ENCODE measurements around the gene PRMT1. TPM values are rescaled to one million over a fixed set of nuclear protein-coding genes. Genes with fewer than 3 reads are reported as not detected.
"Not testable (repeated sequence)": the region's sequence is repeated elsewhere in the genome, so short reads cannot be mapped to it uniquely, and the experiment has no call there.

Gene PRMT1
- total RNA-seq: 90.8 TPM
- long read RNA-seq, transcript PRMT1-201 (10 exons, 1,393 nt): major isoform, 71 of 87 reads
- long read RNA-seq, transcript PRMT1-202 (11 exons, 1,327 nt): minor isoform, 5 of 87 reads
- long read RNA-seq, partial matches to known transcripts: 2 of 87 reads
- long read RNA-seq, other reads (novel, unspliced or antisense): 8 of 87 reads

- H3K27ac ChIP-seq: peak within 1 kb of the TSS; percentile 97
- peak; percentile 0 for ATAC-seq
- intact Hi-C loops (cut with DNase I): no loop called here
- H3K4me3 ChIP-seq: peak within 1 kb of the TSS; percentile 99
- H3K9me3 ChIP-seq: no peaks in the 10 kb centered on the region
- peaks cover 14% of the 10 kb centered on the region for H3K36me3 ChIP-seq
- peak; percentile 79 for DNase-seq
- H3K4me1 ChIP-seq: peaks cover 33% of the 10 kb centered on the region
- no peaks in the 10 kb centered on the region for H3K27me3 ChIP-seq
- no peak for TF ChIP-seq CTCF (IDR thresholded peaks at IDR 0.05)
These were observed at the start of gene PRMT1 for GRCh38 chr19:49677231-49677900. PRMT1 (plus strand) TSS chr19:49677271; CDS start chr19:49677281, 10 bp downstream.

GRCh38 chr19:49629659-49630058, 47.4 kb upstream of the PRMT1 start:
- Histone ChIP-seq H3K36me3 (peaks cover 17% of the 10 kb centered on the region), H3K27ac (peak overlapping the region; percentile 26), H3K4me3 (no peak overlapping the region), H3K9me3 (no peaks in the 10 kb centered on the region), H3K27me3 (no peaks in the 10 kb centered on the region), H3K4me1 (no peaks in the 10 kb centered on the region)
- DNase-seq: no peak
- no peak for ATAC-seq
- intact Hi-C loops (cut with DNase I): no loop called here
- TF ChIP-seq CTCF (IDR thresholded peaks at IDR 0.05): no peak

- intact Hi-C loops (cut with DNase I): no loop called here
- H3K27ac ChIP-seq: peak overlapping the region; percentile 9
- peaks cover under 1% of the 10 kb centered on the region for H3K4me1 ChIP-seq
- H3K9me3 ChIP-seq: no peaks in the 10 kb centered on the region
- no peak for DNase-seq
- peaks cover 9% of the 10 kb centered on the region for H3K36me3 ChIP-seq
- H3K27me3 ChIP-seq: no peaks in the 10 kb centered on the region
- no peak for TF ChIP-seq CTCF (IDR thresholded peaks at IDR 0.05)
- H3K4me3 ChIP-seq: no peak overlapping the region
- ATAC-seq: peak; percentile 5
These were observed 46.0 kb upstream of the PRMT1 start for GRCh38 chr19:49631014-49631588.

GRCh38 chr19:49631610-49632192, 45.4 kb upstream of the PRMT1 start:
- DNase-seq (no peak), ATAC-seq (no peak)
- Histone ChIP-seq H3K36me3 (peaks cover 4% of the 10 kb centered on the region), H3K4me1 (peaks cover 3% of the 10 kb centered on the region), H3K4me3 (no peak overlapping the region), H3K27ac (peak overlapping the region; percentile 9), H3K27me3 (no peaks in the 10 kb centered on the region), H3K9me3 (no peaks in the 10 kb centered on the region)
- TF ChIP-seq CTCF (IDR thresholded peaks at IDR 0.05): no peak
- intact Hi-C loops (cut with DNase I): no loop called here

GRCh38 chr19:49632576-49632975, 44.5 kb upstream of the PRMT1 start:
- Histone ChIP-seq H3K4me1 (peaks cover 3% of the 10 kb centered on the region), H3K27me3 (no peaks in the 10 kb centered on the region), H3K36me3 (no peaks in the 10 kb centered on the region), H3K9me3 (no peaks in the 10 kb centered on the region), H3K27ac (peak overlapping the region; percentile 47), H3K4me3 (no peak overlapping the region)
- ATAC-seq (no peak), DNase-seq (no peak)
- no peak for TF ChIP-seq CTCF (IDR thresholded peaks at IDR 0.05)
- intact Hi-C loops (cut with DNase I): no loop called here

- H3K4me3 ChIP-seq; DNase-seq; H3K4me1 ChIP-seq; H3K36me3 ChIP-seq; H3K9me3 ChIP-seq; intact Hi-C loops (cut with DNase I); H3K27me3 ChIP-seq: not testable (repeated sequence)
- peak overlapping the region; percentile 47 for H3K27ac ChIP-seq
- peak; percentile 11 for ATAC-seq
These were observed 43.8 kb upstream of the PRMT1 start for GRCh38 chr19:49633273-49633672.
